Activated T-helper 17 cell treated with anti-CD3 and anti-CD28 coated beads, Interleukin-2, amount 50 U/mL, for 72 hours (primary cell): ENCODE data around the gene FGGY. TPM values are rescaled to one million over a fixed set of nuclear protein-coding genes. Genes with fewer than 3 reads are reported as not detected.
"Not testable (repeated sequence)": the region's sequence is repeated elsewhere in the genome, so short reads cannot be mapped to it uniquely, and the experiment has no call there.

Source experiments
- ATAC-seq: fragments of 150-1000 bp; cut with Tn5 transposase; replicated peaks from 2 replicates; pipeline ENCODE4 v1.10.0; 2021; ENCODE audit warnings: mild to moderate bottlenecking, moderate library complexity
- H3K27ac Mint-ChIP-seq: one replicate; pipeline ENCODE4 v1.8.0; 2022; ENCODE audit warnings: mixed read lengths
- H3K27me3 Mint-ChIP-seq: one replicate; pipeline ENCODE4 v1.8.0; 2022; ENCODE audit warnings: mixed read lengths
- H3K36me3 Mint-ChIP-seq: one replicate; pipeline ENCODE4 v1.8.0; 2022; ENCODE audit warnings: low read depth, mild to moderate bottlenecking, mixed read lengths
- H3K4me1 Mint-ChIP-seq: one replicate; pipeline ENCODE4 v1.8.0; 2022; ENCODE audit warnings: mixed read lengths
- H3K4me3 Mint-ChIP-seq: one replicate; pipeline ENCODE4 v1.8.0; 2022; ENCODE audit warnings: mild to moderate bottlenecking, mixed read lengths
- H3K9me3 Mint-ChIP-seq: one replicate; pipeline ENCODE4 v1.8.0; 2022; ENCODE audit warnings: mixed read lengths
- total RNA-seq, 2 donors: library from RNA; stranded (reverse); gene quantifications; one replicate each; pipeline ENCODE4 v1.2.3, GENCODE V29; 2022

The FGGY gene
- total RNA-seq, 2 donors from 2014 or later, result 8.1 to 16.4 TPM

DNA sequence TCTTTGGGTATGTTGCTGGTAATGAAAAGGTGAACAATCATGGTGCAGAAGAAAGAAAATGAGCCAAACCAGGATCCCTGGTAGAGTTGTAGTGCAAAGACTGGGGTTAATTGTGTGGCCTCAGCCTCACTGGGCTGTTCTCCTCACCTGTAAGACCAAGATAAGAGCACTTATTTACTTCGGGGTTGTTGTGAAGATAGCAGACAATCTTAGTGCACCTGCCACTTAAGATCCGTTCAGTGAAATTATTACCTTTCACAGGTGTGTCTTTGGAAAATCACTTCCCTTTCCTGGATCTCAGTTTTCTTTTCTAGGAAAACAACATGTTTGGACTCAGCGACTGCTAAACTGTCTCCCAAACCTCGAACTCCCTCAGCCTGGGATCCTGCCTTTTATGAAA lies 1.3 kb upstream of the FGGY start:
- Mint-ChIP-seq H3K27ac (peak overlapping the region; percentile 13), H3K4me1 (peaks cover 11% of the 10 kb centered on the region), H3K36me3 (no peaks in the 10 kb centered on the region), H3K4me3 (peak overlapping the region; percentile 95), H3K27me3 (no peaks in the 10 kb centered on the region), H3K9me3 (no peaks in the 10 kb centered on the region)
- ATAC-seq, result no peak

GRCh38 chr1:59298026-59298583 lies 1.2 kb downstream of the FGGY start:
- no peak for ATAC-seq
- no peaks in the 10 kb centered on the region for H3K36me3 Mint-ChIP-seq
- H3K4me3 Mint-ChIP-seq, result peak overlapping the region; percentile 95
- H3K9me3 Mint-ChIP-seq, result peaks cover 4% of the 10 kb centered on the region
- H3K4me1 Mint-ChIP-seq, result peaks cover 11% of the 10 kb centered on the region
- no peaks in the 10 kb centered on the region for H3K27me3 Mint-ChIP-seq
- H3K27ac Mint-ChIP-seq, result peak overlapping the region; percentile 95

- no peak for ATAC-seq
- no peaks in the 10 kb centered on the region for H3K36me3 Mint-ChIP-seq
- no peak overlapping the region for H3K27ac Mint-ChIP-seq
- H3K9me3 Mint-ChIP-seq, result peaks cover 4% of the 10 kb centered on the region
- peak overlapping the region; percentile 95 for H3K4me3 Mint-ChIP-seq
- H3K27me3 Mint-ChIP-seq, result no peaks in the 10 kb centered on the region
- peaks cover 11% of the 10 kb centered on the region for H3K4me1 Mint-ChIP-seq
These were observed 1.9 kb downstream of the FGGY start for GRCh38 chr1:59298710-59299346.

GRCh38 chr1:59299670-59300069 lies 2.8 kb downstream of the FGGY start:
- ATAC-seq, H3K9me3 Mint-ChIP-seq, H3K27me3 Mint-ChIP-seq, H3K4me3 Mint-ChIP-seq, H3K27ac Mint-ChIP-seq, H3K36me3 Mint-ChIP-seq: not testable (repeated sequence)
- H3K4me1 Mint-ChIP-seq, result peaks cover 11% of the 10 kb centered on the region

DNA sequence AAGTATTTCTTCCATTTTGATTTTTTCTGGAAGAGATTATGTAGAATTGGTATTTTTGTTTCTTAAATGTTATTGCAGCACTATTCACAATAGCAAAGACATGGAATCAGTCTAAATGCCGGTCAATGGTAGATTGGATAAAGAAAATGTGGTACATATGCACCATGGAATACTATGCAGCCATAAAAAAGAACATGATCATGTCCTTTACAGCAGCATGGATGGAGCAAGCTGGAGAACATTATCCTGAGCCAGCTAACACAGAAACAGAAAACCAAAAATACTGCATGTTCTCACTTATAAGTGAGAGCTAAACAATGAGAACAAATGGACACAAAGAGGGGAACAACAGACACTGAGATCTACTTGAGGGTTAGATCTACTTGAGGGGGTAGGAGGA lies 5.4 kb downstream of the FGGY start:
- H3K9me3 Mint-ChIP-seq, result peaks cover 15% of the 10 kb centered on the region
- no peak for ATAC-seq
- H3K4me1 Mint-ChIP-seq, result peaks cover 11% of the 10 kb centered on the region
- no peak overlapping the region for H3K27ac Mint-ChIP-seq
- no peaks in the 10 kb centered on the region for H3K27me3 Mint-ChIP-seq
- no peaks in the 10 kb centered on the region for H3K36me3 Mint-ChIP-seq
- H3K4me3 Mint-ChIP-seq, result no peak overlapping the region

GRCh38 chr1:59302871-59303270 lies 6.0 kb downstream of the FGGY start:
- Mint-ChIP-seq H3K4me3 (no peak overlapping the region), H3K9me3 (peaks cover 15% of the 10 kb centered on the region), H3K4me1 (peaks cover 11% of the 10 kb centered on the region), H3K36me3 (no peaks in the 10 kb centered on the region), H3K27ac (no peak overlapping the region), H3K27me3 (no peaks in the 10 kb centered on the region)
- no peak for ATAC-seq

GRCh38 chr1:59305188-59305587 lies 8.3 kb downstream of the FGGY start:
- no peak overlapping the region for H3K27ac Mint-ChIP-seq
- ATAC-seq, result no peak
- H3K4me1 Mint-ChIP-seq, result no peaks in the 10 kb centered on the region
- H3K36me3 Mint-ChIP-seq, result no peaks in the 10 kb centered on the region
- H3K9me3 Mint-ChIP-seq, result peaks cover 15% of the 10 kb centered on the region
- no peaks in the 10 kb centered on the region for H3K27me3 Mint-ChIP-seq
- no peak overlapping the region for H3K4me3 Mint-ChIP-seq

GRCh38 chr1:59307591-59307990 lies 10.7 kb downstream of the FGGY start:
- H3K27me3 Mint-ChIP-seq, result no peaks in the 10 kb centered on the region
- H3K9me3 Mint-ChIP-seq, result peaks cover 11% of the 10 kb centered on the region
- no peaks in the 10 kb centered on the region for H3K36me3 Mint-ChIP-seq
- no peak overlapping the region for H3K4me3 Mint-ChIP-seq
- no peak for ATAC-seq
- no peaks in the 10 kb centered on the region for H3K4me1 Mint-ChIP-seq
- no peak overlapping the region for H3K27ac Mint-ChIP-seq

DNA sequence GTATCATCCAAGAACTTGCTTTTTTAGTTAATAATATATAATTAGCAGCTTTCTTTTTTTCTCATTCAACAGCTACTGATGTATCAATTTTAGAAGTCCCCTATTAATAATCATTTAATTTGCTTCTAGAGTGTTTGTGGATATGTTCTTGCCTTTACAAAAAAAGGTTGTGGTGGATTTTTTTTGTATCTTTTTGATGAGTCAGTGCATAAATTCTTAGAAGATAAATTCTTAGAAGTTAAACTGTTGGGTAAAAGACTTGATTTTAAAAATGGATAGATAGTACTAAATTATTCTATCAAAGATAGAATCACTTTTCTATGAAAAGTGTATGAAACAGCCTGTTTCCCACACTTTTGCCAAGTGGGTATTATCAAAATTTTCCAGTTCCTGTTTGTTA lies 11.9 kb downstream of the FGGY start:
- Mint-ChIP-seq H3K4me3 (no peak overlapping the region), H3K4me1 (no peaks in the 10 kb centered on the region), H3K9me3 (peaks cover 11% of the 10 kb centered on the region), H3K36me3 (no peaks in the 10 kb centered on the region), H3K27me3 (no peaks in the 10 kb centered on the region), H3K27ac (no peak overlapping the region)
- ATAC-seq, result no peak

GRCh38 chr1:59309392-59309791 lies 12.5 kb downstream of the FGGY start:
- H3K36me3 Mint-ChIP-seq, result no peaks in the 10 kb centered on the region
- H3K9me3 Mint-ChIP-seq, result peaks cover 11% of the 10 kb centered on the region
- no peak for ATAC-seq
- no peak overlapping the region for H3K4me3 Mint-ChIP-seq
- no peaks in the 10 kb centered on the region for H3K4me1 Mint-ChIP-seq
- no peaks in the 10 kb centered on the region for H3K27me3 Mint-ChIP-seq
- no peak overlapping the region for H3K27ac Mint-ChIP-seq

DNA sequence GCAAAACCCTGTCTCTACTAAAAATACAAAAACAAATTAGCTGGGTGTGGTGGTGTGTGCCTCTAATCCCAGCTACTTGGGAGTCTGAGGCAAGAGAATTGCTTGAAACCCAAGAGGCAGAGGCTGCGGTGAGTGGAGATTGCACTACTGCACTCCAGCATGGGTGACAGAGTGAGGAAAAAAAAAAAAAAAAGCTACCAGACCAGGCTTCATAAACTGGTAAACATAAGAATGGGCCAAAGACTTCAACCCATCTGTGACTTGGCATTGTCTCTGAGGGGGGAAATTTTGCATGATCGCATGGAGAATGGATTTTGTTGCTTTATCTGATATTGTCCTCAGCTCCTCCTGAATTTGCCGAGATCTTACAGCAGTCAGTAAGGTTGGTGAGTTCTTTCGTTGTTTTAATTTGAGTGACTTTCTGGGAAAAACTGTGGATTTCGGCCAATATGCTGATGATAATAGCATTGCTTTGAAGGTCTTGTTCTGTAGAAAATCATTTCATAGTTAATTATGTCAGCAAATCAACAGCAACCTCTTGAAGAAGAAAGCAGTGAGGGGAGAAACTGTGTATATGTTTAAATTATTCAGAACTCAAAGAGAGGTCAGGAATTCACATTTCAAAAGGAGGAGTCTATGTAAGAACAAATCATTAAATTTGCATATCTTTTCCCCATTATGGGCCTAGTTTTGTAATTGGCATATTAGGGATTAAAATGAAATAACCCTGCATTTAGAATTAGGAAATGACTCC lies 13.1 kb downstream of the FGGY start:
- Mint-ChIP-seq H3K36me3 (no peaks in the 10 kb centered on the region), H3K4me3 (no peak overlapping the region), H3K27me3 (no peaks in the 10 kb centered on the region), H3K9me3 (peaks cover 9% of the 10 kb centered on the region), H3K4me1 (peaks cover 1% of the 10 kb centered on the region), H3K27ac (no peak overlapping the region)
- no peak for ATAC-seq

DNA sequence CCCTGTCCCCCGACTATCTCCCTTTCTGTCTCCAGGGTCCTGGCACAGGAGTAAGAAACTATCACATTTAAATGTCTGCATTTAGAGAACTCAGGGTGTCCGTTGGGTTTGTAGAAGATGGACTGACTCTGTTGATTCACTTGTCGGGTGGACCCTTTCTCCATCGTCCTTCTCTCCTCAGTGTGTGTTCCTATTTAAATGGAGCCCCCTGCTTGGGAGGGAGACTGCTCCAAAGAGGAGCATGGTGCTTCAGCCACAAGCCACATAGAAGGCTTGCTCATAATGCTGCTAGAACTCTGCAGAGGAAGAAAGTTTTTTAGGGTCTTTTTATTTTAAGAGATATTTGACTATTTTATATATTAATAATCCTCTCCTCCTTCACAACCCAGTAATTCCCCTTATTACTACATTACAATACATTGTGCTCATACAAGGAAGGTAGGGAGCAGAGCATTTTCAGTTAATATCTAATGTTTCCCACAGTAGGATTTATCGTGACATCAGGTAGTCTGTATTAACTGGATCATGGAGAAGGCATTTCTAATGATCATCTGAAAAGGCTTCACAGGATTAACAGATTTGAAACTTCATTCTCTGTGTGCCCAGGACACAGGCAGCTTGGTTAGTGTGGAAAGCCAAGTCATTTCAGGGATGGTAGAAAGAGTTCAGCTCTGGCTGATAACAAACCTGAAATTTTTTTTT lies 13.8 kb downstream of the FGGY start:
- peaks cover 7% of the 10 kb centered on the region for H3K4me1 Mint-ChIP-seq
- no peaks in the 10 kb centered on the region for H3K36me3 Mint-ChIP-seq
- no peak overlapping the region for H3K27ac Mint-ChIP-seq
- H3K4me3 Mint-ChIP-seq, result no peak overlapping the region
- no peaks in the 10 kb centered on the region for H3K27me3 Mint-ChIP-seq
- H3K9me3 Mint-ChIP-seq, result peaks cover 3% of the 10 kb centered on the region
- ATAC-seq, result no peak

GRCh38 chr1:59314776-59315528 lies 18.1 kb downstream of the FGGY start:
- no peaks in the 10 kb centered on the region for H3K9me3 Mint-ChIP-seq
- peak; percentile 47 for ATAC-seq
- H3K4me3 Mint-ChIP-seq, result no peak overlapping the region
- H3K4me1 Mint-ChIP-seq, result peaks cover 7% of the 10 kb centered on the region
- no peaks in the 10 kb centered on the region for H3K36me3 Mint-ChIP-seq
- H3K27ac Mint-ChIP-seq, result peak overlapping the region; percentile 51
- no peaks in the 10 kb centered on the region for H3K27me3 Mint-ChIP-seq
